ENCODE measurements around the gene PDCD7.

DNA sequence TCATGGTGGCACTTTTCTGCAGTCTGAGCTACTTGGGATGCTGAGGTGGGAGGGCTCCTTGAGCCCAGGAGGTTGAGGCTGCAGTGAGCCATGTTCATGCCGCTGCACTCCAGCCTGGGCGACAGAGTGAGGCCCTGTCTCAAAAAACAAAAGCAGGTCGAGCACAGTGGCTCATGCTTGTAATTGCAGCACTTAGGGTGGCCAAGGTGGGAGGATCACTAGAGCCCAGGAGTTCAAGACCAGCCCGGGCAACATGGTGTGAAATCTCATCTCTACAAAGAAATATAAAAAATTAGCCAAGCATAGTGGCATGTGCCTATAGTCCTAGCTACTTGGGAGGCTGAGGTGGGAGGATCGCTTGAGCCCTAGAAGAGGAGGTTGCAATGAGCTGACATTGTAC is 28.6 kb downstream of the PDCD7 start:
- TF ChIP-seq, protein P1, sequence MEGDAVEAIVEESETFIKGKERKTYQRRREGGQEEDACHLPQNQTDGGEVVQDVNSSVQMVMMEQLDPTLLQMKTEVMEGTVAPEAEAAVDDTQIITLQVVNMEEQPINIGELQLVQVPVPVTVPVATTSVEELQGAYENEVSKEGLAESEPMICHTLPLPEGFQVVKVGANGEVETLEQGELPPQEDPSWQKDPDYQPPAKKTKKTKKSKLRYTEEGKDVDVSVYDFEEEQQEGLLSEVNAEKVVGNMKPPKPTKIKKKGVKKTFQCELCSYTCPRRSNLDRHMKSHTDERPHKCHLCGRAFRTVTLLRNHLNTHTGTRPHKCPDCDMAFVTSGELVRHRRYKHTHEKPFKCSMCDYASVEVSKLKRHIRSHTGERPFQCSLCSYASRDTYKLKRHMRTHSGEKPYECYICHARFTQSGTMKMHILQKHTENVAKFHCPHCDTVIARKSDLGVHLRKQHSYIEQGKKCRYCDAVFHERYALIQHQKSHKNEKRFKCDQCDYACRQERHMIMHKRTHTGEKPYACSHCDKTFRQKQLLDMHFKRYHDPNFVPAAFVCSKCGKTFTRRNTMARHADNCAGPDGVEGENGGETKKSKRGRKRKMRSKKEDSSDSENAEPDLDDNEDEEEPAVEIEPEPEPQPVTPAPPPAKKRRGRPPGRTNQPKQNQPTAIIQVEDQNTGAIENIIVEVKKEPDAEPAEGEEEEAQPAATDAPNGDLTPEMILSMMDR (IDR thresholded peaks at IDR 0.05), result no peak
- TF ChIP-seq, protein P2, sequence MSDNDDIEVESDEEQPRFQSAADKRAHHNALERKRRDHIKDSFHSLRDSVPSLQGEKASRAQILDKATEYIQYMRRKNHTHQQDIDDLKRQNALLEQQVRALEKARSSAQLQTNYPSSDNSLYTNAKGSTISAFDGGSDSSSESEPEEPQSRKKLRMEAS (IDR thresholded peaks at IDR 0.05; ENCODE audit: low read depth), result no peak
